ENCODE measurements around the gene CIDEA. TPM values are rescaled to one million over a fixed set of nuclear protein-coding genes. Genes with fewer than 3 reads are reported as not detected.
"Not testable (repeated sequence)": the region's sequence is repeated elsewhere in the genome, so short reads cannot be mapped to it uniquely, and the experiment has no call there.

Gene CIDEA
- total RNA-seq, 1 experiment from 2014 or later = not detected

DNA sequence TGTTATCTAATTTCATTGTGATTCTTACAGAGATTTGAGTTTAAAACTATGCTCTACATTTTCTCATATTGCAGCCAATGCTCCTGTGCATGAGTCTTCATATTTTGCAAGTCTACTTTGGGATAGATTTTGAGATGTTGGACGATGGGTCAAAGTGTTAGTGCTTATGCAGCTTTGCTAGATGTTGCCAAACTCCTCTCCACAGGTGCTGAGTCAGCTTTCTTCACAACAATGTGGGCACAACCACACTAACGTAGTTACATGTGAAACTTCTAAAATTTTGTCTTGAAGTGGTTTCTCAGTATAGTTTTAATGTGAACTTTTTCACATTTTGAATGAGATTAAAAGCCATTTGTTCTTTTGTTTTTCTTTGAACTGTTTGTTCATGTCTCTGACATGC is 32.1 kb upstream of the CIDEA start:
- H3K9me3 ChIP-seq (ENCODE audit: control insufficient read depth, low read depth, low read length); DNase-seq; H4K20me1 ChIP-seq (ENCODE audit: control insufficient read depth, insufficient read depth, insufficient read length); H3K23me2 ChIP-seq (ENCODE audit: insufficient read length, low read depth, low read length, poor library complexity, severe bottlenecking); H3K18ac ChIP-seq (ENCODE audit: insufficient read length, low read depth, low read length); H2BK120ac ChIP-seq (ENCODE audit: low read depth, low read length, poor library complexity, severe bottlenecking); H3K27ac ChIP-seq (ENCODE audit: insufficient read length, low read depth, low read length); H3K4me3 Mint-ChIP-seq; H3K4me2 ChIP-seq (ENCODE audit: insufficient read depth, insufficient read length, low read length); H3K27me3 Mint-ChIP-seq (ENCODE audit: low read depth); H2BK15ac ChIP-seq (ENCODE audit: low read depth, low read length); H3K9ac ChIP-seq (ENCODE audit: extremely low read depth, insufficient read length, low read length); H3K4ac ChIP-seq (ENCODE audit: low read depth, low read length); H4K8ac ChIP-seq (replicated peaks; ENCODE audit: insufficient read length, low read depth, low read length); H3K79me1 ChIP-seq (ENCODE audit: insufficient read depth, low read depth, low read length, poor library complexity, severe bottlenecking); H2BK20ac ChIP-seq (ENCODE audit: low read depth, low read length, poor library complexity, severe bottlenecking); H4K91ac ChIP-seq (ENCODE audit: insufficient read length, low read depth, low read length); H3K79me2 ChIP-seq (ENCODE audit: insufficient read depth, low read length); H3K4me1 ChIP-seq (ENCODE audit: insufficient read depth, low read length); H3T11ph ChIP-seq (ENCODE audit: low read length); H3K14ac ChIP-seq (ENCODE audit: insufficient read depth, low read length); H2AFZ ChIP-seq (ENCODE audit: low read length); H3K9me3 Mint-ChIP-seq; H4K5ac ChIP-seq (ENCODE audit: insufficient read length, low read depth, low read length); H3K27me3 ChIP-seq (ENCODE audit: insufficient read depth, low read length); H3K27ac Mint-ChIP-seq; H3K56ac ChIP-seq (ENCODE audit: insufficient read length, low read depth, low read length); H3K4me1 Mint-ChIP-seq; H2BK5ac ChIP-seq (ENCODE audit: insufficient read length, low read length); H2AK5ac ChIP-seq (ENCODE audit: insufficient read length, low read length); H3K36me3 Mint-ChIP-seq (ENCODE audit: insufficient read depth in 1 of 3, low read depth in 3 of 3); H2BK12ac ChIP-seq (ENCODE audit: insufficient read length, low read depth, low read length); H3K23ac ChIP-seq (ENCODE audit: insufficient read length, low read depth, low read length): not testable (repeated sequence)
- no CpG with 5 or more reads among the region's 2 CpGs for WGBS (ENCODE audit: extremely low coverage, insufficient read length, low lambda C conversion rate)

- H3K4me3 Mint-ChIP-seq; H2BK12ac ChIP-seq (ENCODE audit: insufficient read length, low read depth, low read length); H3K14ac ChIP-seq (ENCODE audit: insufficient read depth, low read length); H3K56ac ChIP-seq (ENCODE audit: insufficient read length, low read depth, low read length); H3K4me1 Mint-ChIP-seq; H2BK5ac ChIP-seq (ENCODE audit: insufficient read length, low read length); H3K27me3 Mint-ChIP-seq (ENCODE audit: low read depth); H3T11ph ChIP-seq (ENCODE audit: low read length); H3K4ac ChIP-seq (ENCODE audit: low read depth, low read length); H3K18ac ChIP-seq (ENCODE audit: insufficient read length, low read depth, low read length); H2AK5ac ChIP-seq (ENCODE audit: insufficient read length, low read length); H4K20me1 ChIP-seq (ENCODE audit: control insufficient read depth, insufficient read depth, insufficient read length); H2BK15ac ChIP-seq (ENCODE audit: low read depth, low read length); H3K27me3 ChIP-seq (ENCODE audit: insufficient read depth, low read length); H4K91ac ChIP-seq (ENCODE audit: insufficient read length, low read depth, low read length); H2BK20ac ChIP-seq (ENCODE audit: low read depth, low read length, poor library complexity, severe bottlenecking); H3K79me1 ChIP-seq (ENCODE audit: insufficient read depth, low read depth, low read length, poor library complexity, severe bottlenecking); H2AFZ ChIP-seq (ENCODE audit: low read length); H4K8ac ChIP-seq (replicated peaks; ENCODE audit: insufficient read length, low read depth, low read length); H3K36me3 Mint-ChIP-seq (ENCODE audit: insufficient read depth in 1 of 3, low read depth in 3 of 3); H2BK120ac ChIP-seq (ENCODE audit: low read depth, low read length, poor library complexity, severe bottlenecking); H3K27ac ChIP-seq (ENCODE audit: insufficient read length, low read depth, low read length); H3K23me2 ChIP-seq (ENCODE audit: insufficient read length, low read depth, low read length, poor library complexity, severe bottlenecking); DNase-seq; H3K23ac ChIP-seq (ENCODE audit: insufficient read length, low read depth, low read length); H4K5ac ChIP-seq (ENCODE audit: insufficient read length, low read depth, low read length); H3K4me1 ChIP-seq (ENCODE audit: insufficient read depth, low read length); H3K4me2 ChIP-seq (ENCODE audit: insufficient read depth, insufficient read length, low read length); H3K79me2 ChIP-seq (ENCODE audit: insufficient read depth, low read length); H3K27ac Mint-ChIP-seq; H3K9ac ChIP-seq (ENCODE audit: extremely low read depth, insufficient read length, low read length); H3K9me3 Mint-ChIP-seq; H3K9me3 ChIP-seq (ENCODE audit: control insufficient read depth, low read depth, low read length): not testable (repeated sequence)
- no CpG with 5 or more reads among the region's 1 CpG for WGBS (ENCODE audit: extremely low coverage, insufficient read length, low lambda C conversion rate)
Observed at GRCh38 chr18:12223326-12223725, 30.8 kb upstream of the CIDEA start.
